ENCODE measurements around the gene ALDH18A1. TPM values are rescaled to one million over a fixed set of nuclear protein-coding genes. Genes with fewer than 3 reads are reported as not detected.

ALDH18A1 gene
- total RNA-seq, 4 donors from 2014 or later = 66.6 to 134 (median 96.5) TPM

- Histone ChIP-seq H3K9me3 (no peaks in the 10 kb centered on the region), H3K27me3 (no peaks in the 10 kb centered on the region), H3K27ac (no peak overlapping the region), H3K4me3 (replicated peaks in 1 of 3) (no peak overlapping the region), H3K4me1 (no peaks in the 10 kb centered on the region), H3K36me3 (peaks cover 36 to 41% of the 10 kb centered on the region in 2 donors)
- intact Hi-C loops (cut with DNase I) = no loop called here
- TF ChIP-seq CTCF (IDR thresholded peaks at IDR 0.05) (no peak), POLR2A (IDR thresholded peaks at IDR 0.05) (no peak)
- DNase-seq = no peak
- 54 to 71% methylated on average over 1 of the region's 1 CpG for WGBS, 2 donors
These were observed 11.6 kb downstream of the ALDH18A1 start for GRCh38 chr10:95644901-95645300.

- H3K36me3 ChIP-seq = peaks cover 39 to 64% of the 10 kb centered on the region in 2 donors
These were observed 15.6 kb downstream of the ALDH18A1 start for GRCh38 chr10:95640891-95641315.

GRCh38 chr10:95637911-95638310, 18.6 kb downstream of the ALDH18A1 start:
- no peaks in the 10 kb centered on the region for H3K9me3 ChIP-seq
- 96 to 97% methylated on average over 4 of the region's 4 CpGs for WGBS, 2 donors
- no peaks in the 10 kb centered on the region for H3K4me1 ChIP-seq
- H3K27ac ChIP-seq = no peak overlapping the region
- no peak for DNase-seq
- H3K27me3 ChIP-seq = no peaks in the 10 kb centered on the region
- H3K36me3 ChIP-seq = peaks cover 54 to 82% of the 10 kb centered on the region in 2 donors
- intact Hi-C loops (cut with DNase I) = no loop called here
- TF ChIP-seq POLR2A (IDR thresholded peaks at IDR 0.05) (no peak), CTCF (IDR thresholded peaks at IDR 0.05) (no peak)
- no peak overlapping the region for H3K4me3 ChIP-seq (replicated peaks in 1 of 3)

More at GRCh38 chr10:95640891-95641315, 15.6 kb downstream of the ALDH18A1 start:
- H3K4me3 ChIP-seq (replicated peaks in 1 of 3) = no peak overlapping the region
- TF ChIP-seq CTCF (IDR thresholded peaks at IDR 0.05) (no peak), POLR2A (IDR thresholded peaks at IDR 0.05) (no peak)
- intact Hi-C loops (cut with DNase I) = no loop called here
- no peak for DNase-seq
- WGBS, 2 donors = 96 to 100% methylated on average over 1 of the region's 1 CpG
- H3K27me3 ChIP-seq = no peaks in the 10 kb centered on the region
- no peak overlapping the region for H3K27ac ChIP-seq
- H3K9me3 ChIP-seq = no peaks in the 10 kb centered on the region
- no peaks in the 10 kb centered on the region for H3K4me1 ChIP-seq

- TF ChIP-seq POLR2A (IDR thresholded peaks at IDR 0.05) (no peak), CTCF (IDR thresholded peaks at IDR 0.05) (no peak)
- H3K27ac ChIP-seq = no peak overlapping the region
- no peak for DNase-seq
- H3K9me3 ChIP-seq = no peaks in the 10 kb centered on the region
- H3K4me3 ChIP-seq (replicated peaks in 1 of 3) = no peak overlapping the region
- peaks cover 54 to 82% of the 10 kb centered on the region in 2 donors for H3K36me3 ChIP-seq
- intact Hi-C loops (cut with DNase I) = no loop called here
- 98% methylated on average over 10 of the region's 10 CpGs for WGBS, 2 donors
- H3K27me3 ChIP-seq = no peaks in the 10 kb centered on the region
- H3K4me1 ChIP-seq = no peaks in the 10 kb centered on the region
These were observed 19.4 kb downstream of the ALDH18A1 start for GRCh38 chr10:95637140-95637539.

GRCh38 chr10:95635319-95635733, 21.2 kb downstream of the ALDH18A1 start:
- H3K27me3 ChIP-seq = no peaks in the 10 kb centered on the region
- no peak for TF ChIP-seq CTCF (IDR thresholded peaks at IDR 0.05)
- no peak for TF ChIP-seq POLR2A (IDR thresholded peaks at IDR 0.05)
- H3K9me3 ChIP-seq = no peaks in the 10 kb centered on the region
- H3K27ac ChIP-seq = no peak overlapping the region
- H3K4me1 ChIP-seq = no peaks in the 10 kb centered on the region
- WGBS, 2 donors = 89 to 94% methylated on average over 2 of the region's 2 CpGs
- no peak for DNase-seq
- intact Hi-C loops (cut with DNase I) = no loop called here
- no peak overlapping the region for H3K4me3 ChIP-seq (replicated peaks in 1 of 3)
- peaks cover 47 to 79% of the 10 kb centered on the region in 2 donors for H3K36me3 ChIP-seq

All from thyroid gland (tissue), 4 donors.